Mesendoderm (in vitro differentiated cells): Measurements from ENCODE around the gene WNT9A.

Source experiments
- DNase-seq: peaks from one replicate; pipeline ENCODE4 v3.0.0; 2013
- H2AK5ac ChIP-seq: 2 replicates; pipeline ENCODE4 v1.6.1; 2013; ENCODE audit warnings: low read length, inconsistent platforms
- H2BK120ac ChIP-seq: 2 replicates; pipeline ENCODE4 v1.6.1; 2013; ENCODE audit warnings: low read depth, mild to moderate bottlenecking, low read length, moderate library complexity, mixed read lengths
- H2BK15ac ChIP-seq: replicated peaks from 2 replicates; pipeline ENCODE4 v1.6.1; 2013; ENCODE audit warnings: low read depth, mild to moderate bottlenecking, moderate library complexity
- H2BK5ac ChIP-seq: 2 replicates; pipeline ENCODE4 v1.6.1; 2013; ENCODE audit warnings: low read length, inconsistent platforms
- H3K18ac ChIP-seq: 2 replicates; pipeline ENCODE4 v1.6.1; 2013; ENCODE audit warnings: mild to moderate bottlenecking, low read length, mixed read lengths
- H3K23ac ChIP-seq: one replicate; pipeline ENCODE4 v1.6.1; 2013; ENCODE audit warnings: low read length
- H3K27ac ChIP-seq: 2 replicates; pipeline ENCODE4 v1.5.1; 2013; ENCODE audit warnings: low read depth, mild to moderate bottlenecking, inconsistent platforms, low read length, moderate library complexity
- H3K27me3 ChIP-seq: 2 replicates; pipeline ENCODE4 v1.6.1; 2013; ENCODE audit warnings: low read length, control low read depth, mild to moderate bottlenecking, inconsistent platforms; ENCODE audit not compliant: insufficient read depth, poor library complexity
- H3K36me3 ChIP-seq: 2 replicates; pipeline ENCODE4 v1.6.1; 2013; ENCODE audit warnings: low read length, inconsistent platforms; ENCODE audit not compliant: control insufficient read depth, insufficient read depth
- H3K4ac ChIP-seq: one replicate; pipeline ENCODE4 v1.6.1; 2013; ENCODE audit warnings: low read depth, mild to moderate bottlenecking, low read length, moderate library complexity
- H3K4me1 ChIP-seq: 2 replicates; pipeline ENCODE4 v1.6.1; 2013; ENCODE audit warnings: low read depth, low read length, inconsistent platforms; ENCODE audit not compliant: control insufficient read depth
- H3K4me2 ChIP-seq: 2 replicates; pipeline ENCODE4 v1.6.1; 2013; ENCODE audit warnings: low read length
- H3K4me3 ChIP-seq: 2 replicates; pipeline ENCODE4 v1.5.1; 2013; ENCODE audit warnings: mild to moderate bottlenecking, low read length
- H3K56ac ChIP-seq: one replicate; pipeline ENCODE4 v1.6.1; 2013; ENCODE audit warnings: low read length
- H3K79me1 ChIP-seq: 2 replicates; pipeline ENCODE4 v1.6.1; 2013; ENCODE audit warnings: low read length, inconsistent platforms
- H3K79me2 ChIP-seq: 2 replicates; pipeline ENCODE4 v1.6.1; 2013; ENCODE audit warnings: mild to moderate bottlenecking, low read length; ENCODE audit not compliant: control insufficient read depth, insufficient read depth
- H3K9ac ChIP-seq: 2 replicates; pipeline ENCODE4 v1.6.1; 2013; ENCODE audit warnings: low read length, inconsistent platforms
- H4K5ac ChIP-seq: one replicate; pipeline ENCODE4 v1.6.1; 2013; ENCODE audit warnings: low read length
- H4K8ac ChIP-seq: one replicate; pipeline ENCODE4 v1.6.1; 2013; ENCODE audit warnings: low read depth, mild to moderate bottlenecking, control low read depth, low read length, moderate library complexity
- WGBS: extraction: QIAGEN DNeasy Blood & Tissue Kit; methylation state at CpG from one replicate; pipeline ENCODE4 v1.1.7; 2013; ENCODE audit warnings: low lambda C conversion rate, missing lambda C conversion rate; ENCODE audit not compliant: insufficient coverage; ENCODE audit errors: extremely low coverage; 5-methylcytosine and 5-hydroxymethylcytosine counted together

WNT9A gene

DNA sequence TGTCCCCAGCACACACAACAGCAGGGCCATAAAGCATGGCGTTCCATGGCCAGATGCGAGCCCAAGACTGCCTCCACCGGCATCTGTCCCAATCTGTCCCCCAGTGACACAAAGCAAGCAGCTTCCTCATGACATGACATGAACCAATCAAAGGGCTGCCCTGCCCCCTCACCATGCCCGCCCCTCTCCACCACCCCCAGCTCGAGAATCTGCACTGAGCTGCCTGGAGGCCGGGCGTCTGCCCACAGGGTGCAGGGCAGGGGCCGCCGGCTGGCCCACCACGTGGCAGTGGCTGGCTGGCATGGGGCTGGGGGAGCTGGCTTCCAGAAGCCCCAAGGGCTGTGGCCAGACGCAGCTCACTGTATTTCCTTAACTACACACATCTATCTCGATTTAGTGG, 27.8 kb downstream of the WNT9A start:
- Histone ChIP-seq H2BK15ac (no peak overlapping the region), H3K4ac (no peak overlapping the region), H2AK5ac (no peak overlapping the region), H4K5ac (no peak overlapping the region), H3K79me1 (no peaks in the 10 kb centered on the region), H3K27me3 (no peaks in the 10 kb centered on the region), H3K79me2 (no peaks in the 10 kb centered on the region), H4K8ac (no peak overlapping the region), H3K9ac (peak overlapping the region; percentile 42), H2BK5ac (peak overlapping the region; percentile 39), H3K56ac (peak overlapping the region; percentile 82), H3K36me3 (no peaks in the 10 kb centered on the region), H3K23ac (no peak overlapping the region), H3K4me1 (peaks cover 3% of the 10 kb centered on the region), H2BK120ac (no peak overlapping the region), H3K18ac (no peak overlapping the region), H3K4me3 (no peak overlapping the region), H3K27ac (no peak overlapping the region), H3K4me2 (no peak overlapping the region)
- DNase-seq: peak; percentile 87
- whole genome bisulfite sequencing: no CpG with 5 or more reads among the region's 12 CpGs

- WGBS: no CpG with 5 or more reads among the region's 9 CpGs
- Histone ChIP-seq H4K5ac (no peak overlapping the region), H2AK5ac (no peak overlapping the region), H3K4me3 (no peak overlapping the region), H3K4ac (no peak overlapping the region), H3K79me1 (no peaks in the 10 kb centered on the region), H3K79me2 (no peaks in the 10 kb centered on the region), H3K56ac (no peak overlapping the region), H2BK120ac (no peak overlapping the region), H3K9ac (no peak overlapping the region), H2BK15ac (no peak overlapping the region), H3K4me2 (no peak overlapping the region), H3K23ac (no peak overlapping the region), H4K8ac (no peak overlapping the region), H3K27me3 (no peaks in the 10 kb centered on the region), H3K4me1 (peaks cover 5% of the 10 kb centered on the region), H3K27ac (no peak overlapping the region), H2BK5ac (no peak overlapping the region), H3K36me3 (no peaks in the 10 kb centered on the region), H3K18ac (no peak overlapping the region)
- no peak for DNase-seq
Observed at GRCh38 chr1:227918736-227919135, 29.0 kb downstream of the WNT9A start.

GRCh38 chr1:227918083-227918700, 29.5 kb downstream of the WNT9A start:
- Histone ChIP-seq H2AK5ac (no peak overlapping the region), H3K79me1 (no peaks in the 10 kb centered on the region), H2BK15ac (no peak overlapping the region), H4K5ac (no peak overlapping the region), H3K56ac (no peak overlapping the region), H2BK120ac (no peak overlapping the region), H3K36me3 (no peaks in the 10 kb centered on the region), H2BK5ac (no peak overlapping the region), H3K4me2 (no peak overlapping the region), H3K79me2 (no peaks in the 10 kb centered on the region), H3K18ac (no peak overlapping the region), H3K27ac (no peak overlapping the region), H3K23ac (no peak overlapping the region), H3K9ac (no peak overlapping the region), H3K4me3 (no peak overlapping the region), H3K4ac (no peak overlapping the region), H3K4me1 (peaks cover 5% of the 10 kb centered on the region), H3K27me3 (no peaks in the 10 kb centered on the region), H4K8ac (no peak overlapping the region)
- DNase-seq: no peak
- WGBS: no CpG with 5 or more reads among the region's 5 CpGs

DNA sequence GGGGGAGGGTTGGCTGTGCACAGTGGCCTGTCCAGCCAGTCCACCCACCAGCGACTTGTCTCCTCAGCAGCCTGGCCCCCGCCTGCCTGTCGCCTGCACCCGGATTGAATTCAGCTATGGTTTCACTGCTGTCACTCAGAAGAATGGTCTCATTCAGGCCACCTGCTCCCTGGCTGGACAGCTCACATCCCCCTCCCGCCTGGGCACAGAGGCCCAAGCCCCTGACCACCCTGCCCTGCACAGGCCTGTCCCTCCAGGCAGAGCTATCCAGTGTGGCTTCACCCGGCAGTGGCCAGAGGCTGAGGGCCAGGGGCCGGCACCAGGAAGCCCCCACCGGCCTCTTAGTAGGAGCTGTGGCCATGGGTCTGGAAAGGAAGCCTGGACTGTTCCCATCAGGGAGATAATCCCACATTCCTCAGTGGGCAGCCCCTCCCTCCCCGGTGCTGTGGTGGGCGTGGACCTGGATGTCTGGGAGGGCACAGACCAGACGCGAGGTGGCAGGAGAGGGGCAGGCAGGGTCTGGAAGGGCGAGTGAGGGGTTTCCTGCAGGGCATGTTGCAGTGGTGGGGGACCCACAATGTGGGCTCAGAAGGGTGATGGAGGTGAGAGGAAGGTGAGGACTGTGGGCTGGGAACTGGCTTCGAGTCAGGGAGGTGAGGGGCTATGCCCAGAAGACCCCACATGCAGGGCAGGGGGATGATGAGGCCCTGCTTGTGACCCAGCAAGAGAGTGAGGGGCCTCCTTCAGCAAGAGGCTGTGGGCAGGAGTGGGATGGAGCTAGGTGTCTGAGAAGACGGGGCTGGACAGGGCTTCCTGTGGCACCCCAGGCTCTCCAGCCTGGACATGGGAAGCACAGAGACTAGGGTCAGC, 30.4 kb downstream of the WNT9A start:
- no peaks in the 10 kb centered on the region for H3K36me3 ChIP-seq
- H3K56ac ChIP-seq: no peak overlapping the region
- no peaks in the 10 kb centered on the region for H3K79me2 ChIP-seq
- no peak overlapping the region for H4K5ac ChIP-seq
- H3K4me1 ChIP-seq: peaks cover 5% of the 10 kb centered on the region
- H2BK120ac ChIP-seq: no peak overlapping the region
- no peaks in the 10 kb centered on the region for H3K79me1 ChIP-seq
- no peak overlapping the region for H4K8ac ChIP-seq
- H2BK15ac ChIP-seq: no peak overlapping the region
- no peak overlapping the region for H3K4me2 ChIP-seq
- H3K9ac ChIP-seq: no peak overlapping the region
- WGBS: no CpG with 5 or more reads among the region's 15 CpGs
- H2AK5ac ChIP-seq: no peak overlapping the region
- no peak overlapping the region for H3K18ac ChIP-seq
- no peak overlapping the region for H3K27ac ChIP-seq
- no peak for DNase-seq
- H2BK5ac ChIP-seq: no peak overlapping the region
- no peak overlapping the region for H3K23ac ChIP-seq
- no peaks in the 10 kb centered on the region for H3K27me3 ChIP-seq
- no peak overlapping the region for H3K4ac ChIP-seq
- no peak overlapping the region for H3K4me3 ChIP-seq

GRCh38 chr1:227916655-227917054, 31.1 kb downstream of the WNT9A start:
- whole genome bisulfite sequencing: no CpG with 5 or more reads among the region's 4 CpGs
- Histone ChIP-seq H2BK5ac (no peak overlapping the region), H2BK15ac (no peak overlapping the region), H3K27ac (no peak overlapping the region), H3K4me3 (no peak overlapping the region), H2BK120ac (no peak overlapping the region), H3K4me2 (no peak overlapping the region), H2AK5ac (no peak overlapping the region), H4K5ac (no peak overlapping the region), H3K4ac (no peak overlapping the region), H3K18ac (no peak overlapping the region), H3K56ac (no peak overlapping the region), H3K9ac (no peak overlapping the region), H3K23ac (no peak overlapping the region), H3K79me2 (no peaks in the 10 kb centered on the region), H3K4me1 (peaks cover 5% of the 10 kb centered on the region), H3K79me1 (no peaks in the 10 kb centered on the region), H4K8ac (no peak overlapping the region), H3K36me3 (no peaks in the 10 kb centered on the region), H3K27me3 (no peaks in the 10 kb centered on the region)
- no peak for DNase-seq
